Measurements from ENCODE around the gene ETV4. TPM values are rescaled to one million over a fixed set of nuclear protein-coding genes. Genes with fewer than 3 reads are reported as not detected.

ETV4 gene
- total RNA-seq, 6 experiments from 2014 or later = 0.42 to 1.4 (median 0.80) TPM; not detected in 1

GRCh38 chr17:43574896-43575525, 28.9 kb upstream of the ETV4 start:
- Histone ChIP-seq H3K27me3 (no peaks in the 10 kb centered on the region), H3K4me1 (no peaks in the 10 kb centered on the region), H3K36me3 (no peaks in the 10 kb centered on the region), H3K4me3 (no peak overlapping the region), H3K9me3 (no peaks in the 10 kb centered on the region), H3K27ac (no peak overlapping the region)
- 15% methylated on average over 4 of the region's 5 CpGs for WGBS (ENCODE audit: insufficient coverage, low coverage, low lambda C conversion rate, missing lambda C conversion rate)
- ATAC-seq (no peak), DNase-seq (no peak)
- intact Hi-C loops (cut with DNase I) = loop anchor here in 1 of 2 donors (10.0 kb wide), 1 partner anchor 180 kb away; the partner anchor contains the start of gene SOST
- no peak for TF ChIP-seq POLR2A (IDR thresholded peaks at IDR 0.05)
- TF ChIP-seq CTCF (IDR thresholded peaks at IDR 0.05) = no peak

DNA sequence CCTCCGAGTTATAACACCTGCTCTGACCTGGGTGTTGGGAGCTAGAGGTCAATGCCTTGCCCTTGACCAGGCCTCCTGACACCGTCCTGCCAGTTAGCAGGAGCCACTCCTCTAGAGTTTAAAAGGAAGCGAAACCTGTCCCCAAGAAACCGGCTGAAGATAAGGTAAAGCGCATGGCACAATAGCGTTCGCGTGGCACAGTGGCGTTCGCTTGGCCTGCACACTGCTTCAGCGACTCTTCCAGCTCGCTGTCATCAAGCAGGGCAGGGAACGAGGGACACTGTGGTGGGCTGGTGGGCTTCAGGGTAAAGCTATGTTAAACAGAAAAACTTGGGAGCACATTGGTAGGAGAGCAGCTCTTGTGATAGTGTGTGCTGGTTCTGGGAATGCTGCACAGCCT, 28.2 kb upstream of the ETV4 start:
- no peak overlapping the region for H3K27ac ChIP-seq

DNA sequence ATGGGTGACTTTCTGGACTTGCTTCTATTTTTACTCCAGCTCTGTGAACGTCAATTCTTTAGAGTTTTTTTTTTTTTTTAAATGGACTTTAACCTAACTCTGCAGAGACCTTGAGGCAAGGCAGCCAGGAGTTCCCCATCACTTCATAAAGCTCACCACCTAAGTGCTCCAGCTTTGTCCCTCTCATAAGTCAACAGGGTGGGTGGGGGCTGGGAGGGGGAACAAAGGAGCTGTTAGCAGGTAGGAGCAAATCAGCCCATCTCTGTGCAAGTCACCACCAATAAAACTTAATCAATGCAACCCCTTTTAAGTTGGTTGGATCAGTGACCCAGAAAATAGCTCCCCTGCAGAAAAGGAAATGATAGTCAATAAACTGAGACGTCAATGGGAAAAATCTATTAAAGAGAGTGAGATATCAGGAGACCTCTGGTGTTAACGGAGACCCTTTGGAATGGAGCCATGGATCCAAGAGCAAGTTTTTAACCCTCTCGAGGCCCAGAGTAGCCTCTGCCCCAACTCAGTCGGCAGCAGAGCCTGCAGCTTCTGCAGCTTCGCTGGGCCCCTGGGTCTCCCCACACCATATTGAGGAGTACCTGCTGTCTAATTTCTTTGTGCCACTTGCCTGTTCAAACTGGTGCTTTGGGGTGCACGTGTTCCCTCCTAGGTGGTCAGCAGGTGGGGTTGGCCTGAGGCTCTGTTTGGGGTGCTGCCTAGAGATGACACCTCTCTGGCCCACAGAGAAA, 27.6 kb upstream of the ETV4 start:
- no peak for TF ChIP-seq POLR2A (IDR thresholded peaks at IDR 0.05)
- no peak for TF ChIP-seq CTCF (IDR thresholded peaks at IDR 0.05)
- intact Hi-C loops (cut with DNase I) = loop anchor here in 1 of 2 donors (10.0 kb wide), 1 partner anchor 181 kb away; the partner anchor contains the start of gene SOST
- Histone ChIP-seq H3K4me1 (no peaks in the 10 kb centered on the region), H3K36me3 (no peaks in the 10 kb centered on the region), H3K4me3 (no peak overlapping the region), H3K9me3 (no peaks in the 10 kb centered on the region), H3K27ac (no peak overlapping the region), H3K27me3 (no peaks in the 10 kb centered on the region)
- DNase-seq (no peak), ATAC-seq (no peak)
- 17% methylated on average over 5 of the region's 7 CpGs for WGBS (ENCODE audit: insufficient coverage, low coverage, low lambda C conversion rate, missing lambda C conversion rate)

More for the DNA sequence above, 28.2 kb upstream of the ETV4 start:
- H3K4me1 ChIP-seq = no peaks in the 10 kb centered on the region
- no peaks in the 10 kb centered on the region for H3K27me3 ChIP-seq
- intact Hi-C loops (cut with DNase I) = loop anchor here in 1 of 2 donors (10.0 kb wide), 1 partner anchor 180 kb away; the partner anchor contains the start of gene SOST
- TF ChIP-seq CTCF (IDR thresholded peaks at IDR 0.05) = no peak
- no peak for TF ChIP-seq POLR2A (IDR thresholded peaks at IDR 0.05)
- no peaks in the 10 kb centered on the region for H3K36me3 ChIP-seq
- no peaks in the 10 kb centered on the region for H3K9me3 ChIP-seq
- ATAC-seq (no peak), DNase-seq (no peak)
- no peak overlapping the region for H3K4me3 ChIP-seq
- WGBS (ENCODE audit: insufficient coverage, low coverage, low lambda C conversion rate, missing lambda C conversion rate) = 70% methylated on average over 11 of the region's 13 CpGs

- H3K4me3 ChIP-seq = no peak overlapping the region
- no peaks in the 10 kb centered on the region for H3K27me3 ChIP-seq
- no peaks in the 10 kb centered on the region for H3K4me1 ChIP-seq
- no peak overlapping the region for H3K27ac ChIP-seq
- WGBS (ENCODE audit: insufficient coverage, low coverage, low lambda C conversion rate, missing lambda C conversion rate) = 70% methylated on average over 4 of the region's 5 CpGs
- H3K9me3 ChIP-seq = no peaks in the 10 kb centered on the region
- TF ChIP-seq POLR2A (IDR thresholded peaks at IDR 0.05) (no peak), CTCF (IDR thresholded peaks at IDR 0.05) (no peak)
- no peak for ATAC-seq
- DNase-seq = no peak
- H3K36me3 ChIP-seq = no peaks in the 10 kb centered on the region
- intact Hi-C loops (cut with DNase I) = loop anchor here in 1 of 2 donors (10.0 kb wide), 1 partner anchor 182 kb away; the partner anchor contains the start of gene SOST
Measured at GRCh38 chr17:43572368-43572980, 26.3 kb upstream of the ETV4 start.
